Mucosa of descending colon (tissue), 3 donors: ENCODE results near the gene GAS7. TPM values are rescaled to one million over a fixed set of nuclear protein-coding genes. Genes with fewer than 3 reads are reported as not detected.

Experiments
- ATAC-seq: fragments of 200-7000 bp; cut with Tn5 transposase; one replicate; pipeline ENCODE4 v1.9.1; 2020; ENCODE audit warnings: mild to moderate bottlenecking, moderate library complexity
- DNase-seq, 3 donors: peaks; one replicate each; pipeline ENCODE4 v3.0.0-alpha.2; 2020
- H3K36me3 ChIP-seq: fragments of 200-600 bp; one replicate; pipeline ENCODE4 v1.8.0; 2021; ENCODE audit warnings: low read depth, mild to moderate bottlenecking
- H3K4me1 ChIP-seq: fragments of 200-600 bp; one replicate; pipeline ENCODE4 v1.8.0; 2021; ENCODE audit warnings: low read depth, mild to moderate bottlenecking
- H3K4me3 ChIP-seq: fragments of 200-600 bp; one replicate; pipeline ENCODE4 v1.8.0; 2021; ENCODE audit warnings: mild to moderate bottlenecking
- H3K9me3 ChIP-seq: fragments of 200-600 bp; one replicate; pipeline ENCODE4 v1.8.0; 2021; ENCODE audit warnings: mild to moderate bottlenecking
- CTCF ChIP-seq: fragments of 200-600 bp; IDR thresholded peaks from one replicate; pipeline ENCODE4 v1.8.0; 2022; ENCODE audit warnings: antibody characterized with exemption, mild to moderate bottlenecking
- intact Hi-C, 2 donors: fragments of 100-400 bp; cut with DNase I in 1 of 2; cut with micrococcal nuclease in 1 of 2; formaldehyde crosslinking; loops; one replicate each; pipeline versions ENCODE4 v1.11.0 to v1.11.1; 2022; cut with DNase I, micrococcal nuclease
- long read RNA-seq, 2 donors: library from polyadenylated mRNA; unstranded; transcript quantifications; one replicate each; pipeline ENCODE4 v2.0.0, GENCODE V29; 2019 to 2021
- total RNA-seq, 3 donors: library from RNA; stranded (reverse); fragmentation: NEBNext Ultra II Directional in 2 of 3; extraction: Animal tissue kit (Norgen Biotek cat#: 25700) in 2 of 3; gene quantifications; one replicate each; pipeline versions ENCODE4 v1.2.1 to v1.2.4, GENCODE V29; 2021 to 2023
- donor health status: DM: no; HTN: no; CAD: no; lungs with moderate emphysema.
- donor health status: DM: no; HTN: no; CAD: no.
- donor health status: DM: no; HTN: yes; CAD: no.

GAS7 gene
- total RNA-seq = 10 to 100 TPM in 2 of 3 donors, 1 to 10 TPM in 1; 6.4 to 54.4 (median 21.6) TPM
- long read RNA-seq, donor 1, full-length matches to known transcripts = 20 of 55 reads
- long read RNA-seq, donor 1, partial matches to known transcripts = 14 of 55 reads
- long read RNA-seq, donor 1, other reads (novel, unspliced or antisense) = 21 of 55 reads
- long read RNA-seq, donor 2, full-length matches to known transcripts = 1 of 1 reads
- long read RNA-seq, donor 2, partial matches to known transcripts = 0 of 1 reads
- long read RNA-seq, donor 2, other reads (novel, unspliced or antisense) = 0 of 1 reads

DNA sequence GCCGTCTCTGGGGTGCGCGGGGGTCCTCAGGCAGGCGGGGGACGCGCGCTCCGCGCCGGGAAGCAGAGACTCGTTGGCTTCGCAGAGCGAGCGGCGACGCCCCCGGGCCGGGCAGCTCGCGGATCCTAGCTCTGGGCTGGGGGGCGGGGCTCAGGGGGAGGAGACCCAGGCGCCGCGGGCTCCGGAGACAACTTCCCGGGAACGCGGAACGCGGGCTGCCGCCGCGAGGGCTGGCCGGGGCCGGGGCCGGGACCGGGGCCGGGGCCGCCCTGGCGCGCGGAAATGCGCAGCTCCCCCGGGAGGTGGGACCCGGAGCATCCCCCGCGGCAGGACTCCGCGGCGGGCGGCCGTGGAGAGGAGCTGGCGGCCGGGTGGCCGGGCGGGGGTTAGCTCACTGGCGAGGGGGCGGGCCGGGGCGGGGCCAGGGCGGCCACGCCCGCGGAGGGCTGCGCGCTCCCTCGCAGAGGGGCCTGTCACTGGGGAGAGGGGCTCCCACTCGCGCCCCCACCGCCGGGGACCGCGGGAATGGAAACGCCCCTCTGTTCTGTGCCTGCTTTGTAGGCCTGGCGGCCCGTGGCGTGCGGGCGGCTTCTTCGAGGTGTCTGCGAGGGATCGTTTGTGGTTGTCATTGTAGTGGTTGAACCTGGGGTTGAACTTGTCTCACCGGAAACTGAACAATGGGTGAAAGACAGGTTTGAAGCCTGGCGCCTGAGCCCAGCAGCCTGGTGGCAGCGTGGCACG is at the start of gene GAS7:
TSS of gene GAS7 (minus strand) at position 98 of the 741 bp plus-strand sequence.
- Histone ChIP-seq H3K36me3 (no peaks in the 10 kb centered on the region), H3K4me1 (peaks cover 7% of the 10 kb centered on the region), H3K9me3 (peaks cover 7% of the 10 kb centered on the region), H3K4me3 (peak within 1 kb of the TSS; percentile 26)
- TF ChIP-seq CTCF = no peak
- intact Hi-C loops = no loop called here
- DNase-seq (peak; percentile 49 to 69 (median 66)), ATAC-seq (peak; percentile 63)

DNA sequence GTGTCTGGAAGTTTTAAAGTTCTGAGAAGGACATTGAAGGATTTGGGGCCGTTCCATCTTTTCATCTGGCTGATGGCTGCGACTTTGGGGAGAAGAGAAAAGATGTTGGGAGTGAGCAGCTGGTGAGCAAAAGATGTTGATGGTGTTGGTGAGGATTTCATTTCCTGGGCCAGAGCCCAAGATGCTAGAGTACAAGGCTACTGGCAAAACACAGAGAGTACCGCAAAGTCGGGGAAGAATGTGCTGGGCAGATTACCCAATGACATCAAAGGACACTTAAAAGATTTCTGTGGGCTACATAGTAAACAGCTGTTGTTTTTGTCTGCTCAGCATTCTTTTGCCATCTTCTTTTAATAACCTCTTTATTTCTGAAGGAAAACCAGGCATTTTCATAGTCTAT is 49.4 kb upstream of the GAS7 start:
- ATAC-seq (no peak), DNase-seq (no peak)
- no peaks in the 10 kb centered on the region for H3K9me3 ChIP-seq
- intact Hi-C loops = no loop called here
- no peaks in the 10 kb centered on the region for H3K4me1 ChIP-seq
- no peak for TF ChIP-seq CTCF
- no peak overlapping the region for H3K4me3 ChIP-seq
- H3K36me3 ChIP-seq = no peaks in the 10 kb centered on the region

DNA sequence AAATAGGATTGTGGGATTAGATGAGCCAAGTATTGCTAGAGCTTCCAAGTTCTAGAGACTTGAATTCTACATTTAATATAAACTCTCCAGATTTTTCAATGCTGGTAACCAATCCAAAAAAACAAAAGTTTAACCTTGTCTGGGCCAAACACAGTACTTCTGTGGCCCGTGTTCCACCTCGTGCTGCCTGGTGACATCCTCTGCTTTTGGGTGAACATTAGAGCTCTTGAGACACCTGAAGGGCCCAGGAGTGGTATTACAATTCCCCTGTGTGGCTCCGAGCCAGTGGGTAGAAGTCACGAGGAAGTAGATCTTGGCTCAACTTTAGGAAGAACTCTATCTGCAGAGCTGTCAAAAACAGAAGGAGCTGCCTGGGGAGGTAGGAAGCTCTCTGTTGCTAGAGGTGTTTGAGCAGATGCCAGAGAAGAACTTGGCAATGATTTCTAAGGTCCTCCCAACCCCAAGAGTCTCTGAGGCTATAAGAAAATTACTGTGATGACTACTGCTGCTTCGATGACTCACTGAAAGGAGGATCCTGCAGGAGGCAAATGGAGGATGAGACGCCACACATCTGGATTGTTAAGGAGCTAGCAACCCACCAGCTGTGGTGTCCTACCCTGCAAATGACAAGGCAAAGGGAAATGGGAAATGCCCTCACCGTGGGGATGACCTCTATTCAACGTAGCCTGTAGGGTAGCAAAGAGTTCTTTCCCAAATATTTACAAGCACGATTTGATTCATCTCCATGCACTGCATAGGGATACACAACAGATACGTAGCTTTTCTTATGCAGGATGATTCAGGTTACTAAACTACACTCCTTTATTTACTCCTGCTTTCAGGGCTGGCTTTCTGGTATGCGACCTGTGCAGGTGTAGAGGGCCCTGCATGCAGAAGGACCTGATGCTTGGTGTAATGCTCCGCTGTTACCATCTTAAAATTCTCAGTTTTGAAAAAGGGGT is 45.8 kb upstream of the GAS7 start:
- Histone ChIP-seq H3K4me3 (no peak overlapping the region), H3K4me1 (no peaks in the 10 kb centered on the region), H3K9me3 (no peaks in the 10 kb centered on the region), H3K36me3 (no peaks in the 10 kb centered on the region)
- DNase-seq (no peak), ATAC-seq (peak; percentile 34)
- intact Hi-C loops = no loop called here
- no peak for TF ChIP-seq CTCF

GRCh38 chr17:10241781-10242180 is 43.4 kb upstream of the GAS7 start:
- no peak for DNase-seq
- Histone ChIP-seq H3K4me1 (no peaks in the 10 kb centered on the region), H3K36me3 (no peaks in the 10 kb centered on the region), H3K4me3 (no peak overlapping the region), H3K9me3 (no peaks in the 10 kb centered on the region)
- no peak for ATAC-seq
- no peak for TF ChIP-seq CTCF
- intact Hi-C loops = no loop called here

GRCh38 chr17:10238661-10239060 is 40.3 kb upstream of the GAS7 start:
- no peaks in the 10 kb centered on the region for H3K4me1 ChIP-seq
- no peak for DNase-seq
- H3K4me3 ChIP-seq = no peak overlapping the region
- ATAC-seq = no peak
- no peaks in the 10 kb centered on the region for H3K36me3 ChIP-seq
- intact Hi-C loops = no loop called here
- H3K9me3 ChIP-seq = no peaks in the 10 kb centered on the region
- no peak for TF ChIP-seq CTCF
